GM12864 (cell line): ENCODE data around the gene VILL.
A peak's percentile ranks its signal among the peaks of the same experiment; 100 is the strongest.

Experiments used
- DNase-seq: peaks from one replicate; pipeline ENCODE4 v3.0.0-alpha.2; 2011; ENCODE audit warnings: low read depth
- H3K4me3 ChIP-seq: 2 replicates; pipeline ENCODE4 v1.5.1; 2011; ENCODE audit warnings: mild to moderate bottlenecking, low read depth, low read length, control low read depth
- CTCF ChIP-seq: IDR thresholded peaks from 2 replicates; pipeline ENCODE4 v1.5.1; 2011; ENCODE audit warnings: low read depth, mild to moderate bottlenecking, moderate library complexity, low read length, control low read depth, inconsistent platforms; ENCODE audit errors: missing control alignments

VILL gene

DNA sequence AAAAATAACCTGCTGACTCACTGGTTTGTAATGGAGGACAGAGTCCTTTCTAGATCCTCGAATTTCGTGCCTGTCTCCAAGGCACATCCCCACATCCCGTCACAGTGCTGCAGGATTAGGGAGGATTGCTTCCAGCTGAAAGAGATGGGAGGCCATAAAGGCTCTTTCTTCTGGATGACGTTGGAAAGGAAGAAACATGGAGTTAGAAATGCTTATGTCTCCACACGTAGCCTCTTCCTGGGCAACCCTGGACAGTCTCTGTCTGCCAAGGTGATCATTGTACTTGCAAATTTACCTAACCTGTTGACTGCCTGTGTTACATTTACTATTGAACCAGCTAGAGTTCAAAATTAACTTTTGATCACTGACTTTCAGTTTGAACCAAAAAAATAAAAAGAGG lies 27.6 kb upstream of the VILL start:
- H3K4me3 ChIP-seq, result no peak overlapping the region
- TF ChIP-seq CTCF, result no peak
- DNase-seq, result no peak

DNA sequence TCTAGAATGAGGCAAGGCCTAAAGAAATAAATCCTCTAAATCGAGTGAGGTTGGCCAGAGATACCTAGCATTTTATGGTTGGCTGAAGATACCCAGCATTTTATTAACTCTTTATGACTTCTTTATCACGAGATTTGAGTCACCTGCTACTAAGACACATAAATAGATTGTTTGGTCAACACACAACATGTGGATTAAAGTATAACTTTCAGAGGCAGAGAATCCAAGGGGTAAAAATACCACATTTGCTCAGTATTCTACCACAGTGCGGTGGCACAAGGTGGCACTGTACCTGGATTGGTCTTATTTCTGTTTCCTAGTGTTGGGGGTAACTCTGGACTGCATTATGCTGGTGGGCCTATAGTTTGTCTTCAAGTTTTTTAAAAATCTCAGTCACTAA lies 27.0 kb upstream of the VILL start:
- DNase-seq, result no peak
- TF ChIP-seq CTCF, result no peak
- no peak overlapping the region for H3K4me3 ChIP-seq

DNA sequence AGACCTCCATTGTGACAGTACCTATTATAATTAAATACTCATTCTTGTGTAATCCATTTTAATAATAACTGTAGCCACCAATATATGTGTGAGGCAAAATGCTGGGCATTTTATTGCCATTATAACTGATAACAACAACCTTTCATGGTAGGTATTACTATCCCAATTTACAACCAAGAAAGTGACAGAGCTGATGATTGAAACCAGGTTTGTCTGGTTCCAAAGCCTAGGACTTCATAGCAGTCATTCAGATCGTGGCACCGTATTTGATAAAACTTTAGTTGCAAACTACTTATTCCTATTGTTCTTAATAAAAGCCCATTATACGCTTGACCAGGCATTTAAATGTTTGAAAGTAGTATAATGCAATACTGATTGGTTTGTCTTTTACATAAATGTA lies 26.4 kb upstream of the VILL start:
- no peak for DNase-seq
- no peak overlapping the region for H3K4me3 ChIP-seq
- no peak for TF ChIP-seq CTCF

- DNase-seq, result no peak
- no peak overlapping the region for H3K4me3 ChIP-seq
- no peak for TF ChIP-seq CTCF
These were observed 25.9 kb upstream of the VILL start for GRCh38 chr3:37964716-37965115.

- peak; percentile 93 for TF ChIP-seq CTCF
These were observed 23.2 kb upstream of the VILL start for GRCh38 chr3:37967260-37967881.

GRCh38 chr3:37968199-37968598 lies 22.4 kb upstream of the VILL start:
- DNase-seq, result no peak
- TF ChIP-seq CTCF, result no peak
- H3K4me3 ChIP-seq, result no peak overlapping the region

More at GRCh38 chr3:37967260-37967881, 23.2 kb upstream of the VILL start:
- H3K4me3 ChIP-seq, result no peak overlapping the region
- no peak for DNase-seq

GRCh38 chr3:37968813-37969595 lies 21.6 kb upstream of the VILL start:
- H3K4me3 ChIP-seq, result no peak overlapping the region
- no peak for DNase-seq
- no peak for TF ChIP-seq CTCF
